Left ventricle myocardium inferior (tissue), 1 donor: ENCODE measurements around the gene TNXB. TPM values are rescaled to one million over a fixed set of nuclear protein-coding genes. Genes with fewer than 3 reads are reported as not detected.

Experiments
- DNase-seq: peaks from one replicate; pipeline ENCODE4 v3.0.0-alpha.2; 2020
- H3K27ac ChIP-seq: fragments of 200-600 bp; replicated peaks from 2 replicates; pipeline ENCODE4 v1.8.0; 2021
- H3K27me3 ChIP-seq: fragments of 200-600 bp; 2 replicates; pipeline ENCODE4 v1.8.0; 2021; ENCODE audit warnings: low read depth
- H3K36me3 ChIP-seq: fragments of 200-600 bp; 2 replicates; pipeline ENCODE4 v1.8.0; 2021
- H3K4me1 ChIP-seq: fragments of 200-600 bp; 2 replicates; pipeline ENCODE4 v1.8.0; 2021
- H3K4me3 ChIP-seq: fragments of 200-600 bp; 2 replicates; pipeline ENCODE4 v1.8.0; 2021; ENCODE audit warnings: mild to moderate bottlenecking, moderate library complexity
- H3K9me3 ChIP-seq: fragments of 200-600 bp; replicated peaks from 2 replicates; pipeline ENCODE4 v1.8.0; 2021
- CTCF ChIP-seq: fragments of 200-600 bp; IDR thresholded peaks from 2 replicates; pipeline ENCODE4 v1.8.0; 2021; ENCODE audit warnings: antibody characterized with exemption, mild to moderate bottlenecking, borderline replicate concordance
- intact Hi-C: fragments of 100-400 bp; cut with micrococcal nuclease; formaldehyde crosslinking; loops from one replicate; pipeline ENCODE4 v1.11.0; 2022
- total RNA-seq: library from RNA; stranded (reverse); fragmentation: NEBNext Ultra II Directional; extraction: Animal tissue kit (Norgen Biotek cat#: 25700); gene quantifications from one replicate; pipeline ENCODE4 v1.2.1, GENCODE V29; 2021
- donor health status: DM: no; HTN: yes; CAD: no; lungs with severe emphysema.

TNXB gene
- total RNA-seq, 1 donor from 2014 or later, result 73.0 TPM

DNA sequence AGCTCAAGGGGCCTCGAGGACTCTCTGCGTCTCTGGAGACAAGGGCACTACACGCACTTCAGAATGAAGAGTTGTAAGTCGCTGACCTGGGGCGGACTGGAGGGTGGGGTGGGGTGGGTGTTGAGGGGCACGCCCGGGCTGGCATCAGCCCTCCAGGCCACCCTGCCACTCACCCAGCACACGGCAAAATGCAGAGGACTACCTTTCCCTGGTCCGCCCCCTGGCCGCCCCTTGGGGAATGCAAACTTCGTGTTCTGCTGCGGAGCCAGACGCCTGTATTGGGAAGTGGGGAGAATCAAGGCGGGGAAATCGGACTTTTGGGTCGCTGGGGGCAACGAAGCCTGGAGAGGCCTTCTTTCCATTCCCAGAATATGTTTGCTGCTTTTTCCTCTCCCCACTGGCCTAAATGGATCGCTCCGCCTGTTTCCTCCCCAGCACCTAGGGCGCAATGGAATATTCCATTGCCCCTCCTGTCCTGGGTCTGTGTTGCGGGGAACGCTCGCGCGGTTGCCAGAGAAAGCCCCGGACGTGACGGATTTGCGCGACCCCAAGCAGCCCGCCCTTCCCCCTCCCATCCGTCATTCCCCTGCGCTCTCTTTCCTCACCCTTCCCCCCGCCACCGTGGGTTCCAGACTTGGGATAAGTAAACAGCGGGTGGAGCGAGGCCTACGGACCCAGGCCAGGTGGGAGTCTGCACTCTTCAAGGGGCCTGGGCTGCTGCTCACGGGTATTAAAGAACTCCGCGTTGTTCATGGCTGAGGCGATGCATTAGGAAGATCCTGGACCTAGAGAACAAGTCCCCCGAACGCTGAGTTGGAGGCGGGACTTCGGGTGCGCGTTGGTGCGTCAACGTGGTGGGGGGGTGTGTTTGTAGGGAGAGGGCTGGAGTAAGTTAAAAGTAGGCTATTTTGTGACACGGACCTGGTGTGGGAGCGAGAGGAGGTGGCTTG lies 44.7 kb upstream of the TNXB start, which contains the start of gene PPT2:
PPT2 (plus strand) TSS at position 578 of the 950 bp plus-strand sequence. CDS start 454 bp downstream, outside the sequence.
- peak within 1 kb of the TSS; percentile 82 for H3K4me3 ChIP-seq
- H3K9me3 ChIP-seq, result no peaks in the 10 kb centered on the region
- H3K36me3 ChIP-seq, result peaks cover 32% of the 10 kb centered on the region
- peaks cover 30% of the 10 kb centered on the region for H3K27me3 ChIP-seq
- intact Hi-C loops, result no loop called here
- TF ChIP-seq CTCF, result peak; percentile 36
- peaks cover 39% of the 10 kb centered on the region for H3K4me1 ChIP-seq
- H3K27ac ChIP-seq, result peak within 1 kb of the TSS; percentile 94
- DNase-seq, result peak; percentile 91

GRCh38 chr6:32152769-32153563 lies 43.8 kb upstream of the TNXB start:
- Histone ChIP-seq H3K27me3 (peaks cover 38% of the 10 kb centered on the region), H3K27ac (peak overlapping the region; percentile 94), H3K36me3 (peaks cover 24% of the 10 kb centered on the region), H3K4me3 (peak overlapping the region; percentile 82), H3K9me3 (no peaks in the 10 kb centered on the region), H3K4me1 (peaks cover 39% of the 10 kb centered on the region)
- TF ChIP-seq CTCF, result no peak
- no peak for DNase-seq
- intact Hi-C loops, result no loop called here

DNA sequence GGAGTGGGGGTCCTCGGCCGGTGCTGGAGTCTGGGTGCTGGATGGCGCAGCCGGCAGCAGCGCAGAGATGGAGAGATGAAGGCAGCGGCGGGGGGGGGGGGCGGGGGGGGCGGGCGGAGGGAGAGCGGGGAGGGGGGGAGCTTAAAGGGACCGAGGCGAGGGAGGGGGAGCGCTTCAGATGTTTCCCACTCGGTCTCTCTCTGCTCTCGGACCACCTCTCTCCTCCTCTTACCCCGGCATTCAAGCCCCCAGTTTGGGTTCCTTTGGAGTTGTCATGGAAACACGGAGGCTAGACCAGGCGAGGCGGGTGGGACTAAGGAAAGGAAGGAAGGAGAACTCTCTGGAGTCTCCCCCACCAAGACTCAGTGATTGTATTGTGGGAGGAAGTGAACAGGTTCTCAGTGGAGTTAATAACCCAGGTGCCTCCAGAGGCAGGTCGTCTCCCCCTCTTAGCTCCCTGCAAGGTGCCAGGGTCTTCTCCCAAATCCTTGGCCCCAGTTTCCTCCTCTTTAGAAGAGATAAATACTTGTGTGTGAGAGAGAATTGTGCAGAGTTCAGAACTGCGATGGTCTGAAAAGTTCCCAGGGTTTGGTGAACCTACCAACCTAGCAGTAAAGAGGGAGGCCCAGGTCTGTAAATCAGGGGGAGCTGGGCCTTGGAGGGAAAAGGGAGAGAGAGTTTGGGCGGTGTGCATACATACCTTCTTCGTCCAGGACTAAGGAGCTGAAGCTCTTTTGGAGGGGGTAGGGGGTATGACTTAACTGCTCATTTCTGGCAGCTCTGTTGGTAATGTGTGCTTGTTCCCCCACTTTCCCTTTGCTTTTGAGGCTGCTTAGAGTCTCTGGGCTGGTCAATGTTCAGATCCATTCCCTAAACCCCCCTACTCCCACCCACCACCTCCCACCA lies 43.0 kb upstream of the TNXB start, which contains the start of gene PRRT1:
PRRT1 (minus strand) TSS at position 77 of the 906 bp plus-strand sequence. CDS start 112 bp downstream, outside the sequence.
- peak within 1 kb of the TSS; percentile 82 for H3K4me3 ChIP-seq
- peaks cover 15% of the 10 kb centered on the region for H3K36me3 ChIP-seq
- peak within 1 kb of the TSS; percentile 94 for H3K27ac ChIP-seq
- H3K27me3 ChIP-seq, result peaks cover 47% of the 10 kb centered on the region
- H3K9me3 ChIP-seq, result no peaks in the 10 kb centered on the region
- no peak for TF ChIP-seq CTCF
- H3K4me1 ChIP-seq, result peaks cover 39% of the 10 kb centered on the region
- DNase-seq, result no peak
- intact Hi-C loops, result no loop called here

- H3K36me3 ChIP-seq, result peaks cover 7% of the 10 kb centered on the region
- no peak overlapping the region for H3K27ac ChIP-seq
- intact Hi-C loops, result no loop called here
- H3K4me1 ChIP-seq, result peaks cover 39% of the 10 kb centered on the region
- H3K4me3 ChIP-seq, result peak overlapping the region; percentile 82
- TF ChIP-seq CTCF, result no peak
- peaks cover 52% of the 10 kb centered on the region for H3K27me3 ChIP-seq
- H3K9me3 ChIP-seq, result no peaks in the 10 kb centered on the region
- DNase-seq, result no peak
These were observed 42.2 kb upstream of the TNXB start for GRCh38 chr6:32151181-32151862.
